Gastroesophageal sphincter (tissue), 3 donors: ENCODE data around the gene EFCAB5.

Experiments used
- POLR2AphosphoS5 ChIP-seq: sonication (generic); formaldehyde crosslinking; IDR thresholded peaks from one replicate; pipeline ENCODE4 v1.6.1; 2017; ENCODE audit warnings: antibody characterized with exemption
- TF ChIP-seq, protein P1 (sequence below), 4 experiments: fragments of 200-600 bp in 2 of 4; fragments of 450-650 bp in 2 of 4; sonication (generic) in 1 of 4; IDR thresholded peaks; one replicate each; pipeline ENCODE4 v1.5.1; 2017 to 2019; ENCODE audit warnings: antibody characterized with exemption in 4 of 4, mild to moderate bottlenecking in 2 of 4, moderate library complexity in 2 of 4

DNA sequence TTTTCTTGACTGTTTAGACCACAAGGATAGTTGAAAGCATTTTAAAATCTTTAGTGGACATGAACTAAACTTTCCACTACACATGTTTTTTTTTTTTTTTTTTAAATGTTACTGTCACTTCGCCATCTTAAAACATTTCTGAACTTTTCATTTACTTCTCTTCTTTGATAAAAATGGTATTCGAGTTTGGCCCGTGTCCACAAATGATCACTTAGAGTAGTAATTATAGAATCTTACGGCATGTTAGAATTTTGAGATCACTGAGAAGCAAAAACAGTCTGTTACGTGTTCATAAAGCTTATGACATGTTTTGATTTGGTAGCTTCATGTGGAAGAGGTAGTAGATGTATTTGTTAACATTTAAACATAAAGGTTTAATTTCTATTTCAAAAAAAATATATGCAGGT, 176.2 kb downstream of the EFCAB5 start:
- TF ChIP-seq, protein P1, sequence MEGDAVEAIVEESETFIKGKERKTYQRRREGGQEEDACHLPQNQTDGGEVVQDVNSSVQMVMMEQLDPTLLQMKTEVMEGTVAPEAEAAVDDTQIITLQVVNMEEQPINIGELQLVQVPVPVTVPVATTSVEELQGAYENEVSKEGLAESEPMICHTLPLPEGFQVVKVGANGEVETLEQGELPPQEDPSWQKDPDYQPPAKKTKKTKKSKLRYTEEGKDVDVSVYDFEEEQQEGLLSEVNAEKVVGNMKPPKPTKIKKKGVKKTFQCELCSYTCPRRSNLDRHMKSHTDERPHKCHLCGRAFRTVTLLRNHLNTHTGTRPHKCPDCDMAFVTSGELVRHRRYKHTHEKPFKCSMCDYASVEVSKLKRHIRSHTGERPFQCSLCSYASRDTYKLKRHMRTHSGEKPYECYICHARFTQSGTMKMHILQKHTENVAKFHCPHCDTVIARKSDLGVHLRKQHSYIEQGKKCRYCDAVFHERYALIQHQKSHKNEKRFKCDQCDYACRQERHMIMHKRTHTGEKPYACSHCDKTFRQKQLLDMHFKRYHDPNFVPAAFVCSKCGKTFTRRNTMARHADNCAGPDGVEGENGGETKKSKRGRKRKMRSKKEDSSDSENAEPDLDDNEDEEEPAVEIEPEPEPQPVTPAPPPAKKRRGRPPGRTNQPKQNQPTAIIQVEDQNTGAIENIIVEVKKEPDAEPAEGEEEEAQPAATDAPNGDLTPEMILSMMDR (IDR thresholded peaks at IDR 0.05), result no peak
- no peak for TF ChIP-seq POLR2AphosphoS5
